Hematopoietic multipotent progenitor cell treated with erythropoietin and hydrocortisone succinate and interleukin-3 and kit ligand, for 4 days (in vitro differentiated cells): ENCODE results near the gene TESK2.
"Not testable (repeated sequence)": the region's sequence is repeated elsewhere in the genome, so short reads cannot be mapped to it uniquely, and the experiment has no call there.

Experiments
- DNase-seq: peaks from one replicate; pipeline ENCODE4 v3.0.0-alpha.2; 2015

TESK2 gene

GRCh38 chr1:45410850-45411509 is 80.0 kb downstream of the TESK2 start:
- DNase-seq = peak; percentile 70

- peak; percentile 52 for DNase-seq
These were observed 81.7 kb downstream of the TESK2 start for GRCh38 chr1:45409276-45409675.

- no peak for DNase-seq
These were observed 83.2 kb downstream of the TESK2 start for GRCh38 chr1:45407629-45408287.

- DNase-seq = no peak
These were observed 85.3 kb downstream of the TESK2 start for GRCh38 chr1:45405636-45406035.

GRCh38 chr1:45403718-45404117 is 87.2 kb downstream of the TESK2 start:
- no peak for DNase-seq

GRCh38 chr1:45403298-45403697 is 87.7 kb downstream of the TESK2 start:
- DNase-seq = no peak

GRCh38 chr1:45401524-45401923 is 89.4 kb downstream of the TESK2 start:
- no peak for DNase-seq

- no peak for DNase-seq
These were observed 90.9 kb downstream of the TESK2 start for GRCh38 chr1:45400049-45400448.

GRCh38 chr1:45397285-45397684 is 93.7 kb downstream of the TESK2 start:
- no peak for DNase-seq

GRCh38 chr1:45395582-45395981 is 95.4 kb downstream of the TESK2 start:
- no peak for DNase-seq

- no peak for DNase-seq
These were observed 95.9 kb downstream of the TESK2 start for GRCh38 chr1:45395051-45395450.

GRCh38 chr1:45394342-45394741 is 96.6 kb downstream of the TESK2 start:
- peak; percentile 13 for DNase-seq

GRCh38 chr1:45393718-45394302 is 97.2 kb downstream of the TESK2 start:
- peak; percentile 48 for DNase-seq

GRCh38 chr1:45386219-45386618 is 104.7 kb downstream of the TESK2 start:
- DNase-seq = no peak

- no peak for DNase-seq
These were observed 105.7 kb downstream of the TESK2 start for GRCh38 chr1:45385302-45385701.

- DNase-seq = not testable (repeated sequence)
These were observed 106.8 kb downstream of the TESK2 start for GRCh38 chr1:45384213-45384612.

GRCh38 chr1:45383191-45383590 is 107.8 kb downstream of the TESK2 start:
- DNase-seq = no peak

GRCh38 chr1:45381243-45381642 is 109.7 kb downstream of the TESK2 start:
- DNase-seq = no peak

- no peak for DNase-seq
These were observed 110.2 kb downstream of the TESK2 start for GRCh38 chr1:45380730-45381129.

GRCh38 chr1:45380125-45380524 is 110.8 kb downstream of the TESK2 start:
- no peak for DNase-seq

- DNase-seq = no peak
These were observed 111.4 kb downstream of the TESK2 start for GRCh38 chr1:45379524-45379923.

- no peak for DNase-seq
These were observed 112.8 kb downstream of the TESK2 start for GRCh38 chr1:45378184-45378583.

GRCh38 chr1:45375104-45376090 is 115.6 kb downstream of the TESK2 start:
- peak; percentile 24 for DNase-seq
